IMR-90 (cell line): Measurements from ENCODE around the gene RABGAP1. TPM values are rescaled to one million over a fixed set of nuclear protein-coding genes. Genes with fewer than 3 reads are reported as not detected.

Source experiments
- ATAC-seq: fragments of 200-7000 bp; cut with Tn5 transposase; 2 replicates; pipeline ENCODE4 v1.9.1; 2020; ENCODE audit warnings: low read depth, mild to moderate bottlenecking, moderate library complexity
- BruUV-seq: library from RNA; stranded (reverse); fragments of 400-500 nt; replicated peaks from 2 replicates; lab custom pipeline; 2021; lab: Mats Ljungman, UMichigan
- CTCF ChIA-PET: fragments of 300-600 bp; formaldehyde crosslinking; extraction: SDS; loops from one replicate; lab custom pipeline; 2021; ENCODE audit warnings: antibody characterized with exemption; lab: Yijun Ruan, JAX
- POLR2A ChIA-PET: fragments of 300-600 bp; sonication (Branson Sonifier 250); formaldehyde crosslinking; loops from one replicate; lab custom pipeline; 2022; ENCODE audit warnings: antibody characterized with exemption; ENCODE audit not compliant: unreplicated experiment; lab: Charles Lee
- DNase-seq: peaks from one replicate; pipeline ENCODE4 v3.0.0; 2013
- H2AFZ ChIP-seq: replicated peaks from 2 replicates; pipeline ENCODE3; 2013; ENCODE audit warnings: low read length, mild to moderate bottlenecking; ENCODE audit not compliant: poor library complexity
- H2AK5ac ChIP-seq: 2 replicates; pipeline ENCODE4 v1.6.1; 2013; ENCODE audit warnings: low read depth, low read length, inconsistent platforms
- H2AK9ac ChIP-seq: replicated peaks from 2 replicates; pipeline ENCODE3; 2013; ENCODE audit warnings: mild to moderate bottlenecking, low read depth, low read length, moderate library complexity; ENCODE audit not compliant: poor library complexity
- H2BK120ac ChIP-seq: 2 replicates; pipeline ENCODE4 v1.6.1; 2013; ENCODE audit warnings: low read depth, low read length, inconsistent platforms
- H2BK15ac ChIP-seq: 3 replicates; pipeline ENCODE4 v1.6.1; 2013; ENCODE audit warnings: low read depth, low read length, inconsistent platforms
- H2BK20ac ChIP-seq: 2 replicates; pipeline ENCODE4 v1.6.1; 2013; ENCODE audit warnings: low read depth, mild to moderate bottlenecking, inconsistent platforms, low read length, moderate library complexity
- H2BK5ac ChIP-seq: 2 replicates; pipeline ENCODE4 v1.6.1; 2013; ENCODE audit warnings: mild to moderate bottlenecking, low read depth, low read length, inconsistent platforms; ENCODE audit not compliant: poor library complexity, severe bottlenecking
- H3K14ac ChIP-seq: replicated peaks from 2 replicates; pipeline ENCODE4 v1.6.1; 2013; ENCODE audit warnings: low read depth, low read length, inconsistent platforms
- H3K18ac ChIP-seq: 2 replicates; pipeline ENCODE4 v1.6.1; 2013; ENCODE audit warnings: low read depth, low read length, control low read depth
- H3K23ac ChIP-seq: 2 replicates; pipeline ENCODE4 v1.6.1; 2013; ENCODE audit warnings: low read depth, low read length, inconsistent platforms
- H3K27ac ChIP-seq: 2 replicates; pipeline ENCODE4 v1.5.1; 2013; ENCODE audit warnings: mild to moderate bottlenecking, control low read depth, low read length; ENCODE audit not compliant: insufficient read depth
- H3K27me3 ChIP-seq: 2 replicates; pipeline ENCODE4 v1.6.1; 2013; ENCODE audit warnings: low read length; ENCODE audit not compliant: control insufficient read depth, insufficient read depth
- H3K36me3 ChIP-seq: 2 replicates; pipeline ENCODE4 v1.6.1; 2013; ENCODE audit warnings: low read length, mixed read lengths; ENCODE audit not compliant: control insufficient read depth, insufficient read depth
- H3K4ac ChIP-seq: 2 replicates; pipeline ENCODE4 v1.6.1; 2013; ENCODE audit warnings: low read depth, low read length, inconsistent platforms
- H3K4me1 ChIP-seq: 2 replicates; pipeline ENCODE4 v1.6.1; 2013; ENCODE audit warnings: low read length, mixed read lengths; ENCODE audit not compliant: control insufficient read depth, insufficient read depth
- H3K4me2 ChIP-seq: 2 replicates; pipeline ENCODE4 v1.6.1; 2013; ENCODE audit warnings: low read depth, mild to moderate bottlenecking, control low read depth, low read length, moderate library complexity
- H3K4me3 ChIP-seq: 2 replicates; pipeline ENCODE4 v1.5.1; 2013; ENCODE audit warnings: low read depth, mild to moderate bottlenecking, control low read depth, low read length, moderate library complexity; ENCODE audit not compliant: insufficient read depth
- H3K56ac ChIP-seq: 2 replicates; pipeline ENCODE4 v1.6.1; 2013; ENCODE audit warnings: low read length, inconsistent platforms; ENCODE audit not compliant: insufficient read depth; ENCODE audit errors: extremely low read depth
- H3K79me1 ChIP-seq, 2 experiments: 2 replicates each; pipeline ENCODE4 v1.6.1; 2013; ENCODE audit warnings: low read length in 2 of 2, inconsistent platforms in 1 of 2, low read depth in 1 of 2
- H3K9ac ChIP-seq: 2 replicates; pipeline ENCODE4 v1.6.1; 2013; ENCODE audit warnings: low read depth, low read length, control low read depth
- H3K9me1 ChIP-seq: 2 replicates; pipeline ENCODE4 v1.6.1; 2013; ENCODE audit warnings: low read length, inconsistent platforms; ENCODE audit not compliant: insufficient read depth
- H3K9me3 ChIP-seq: 2 replicates; pipeline ENCODE4 v1.6.1; 2013; ENCODE audit warnings: low read length; ENCODE audit not compliant: control insufficient read depth, insufficient read depth
- H4K20me1 ChIP-seq: 2 replicates; pipeline ENCODE4 v1.6.1; 2013; ENCODE audit warnings: low read length, inconsistent platforms; ENCODE audit not compliant: insufficient read depth
- H4K5ac ChIP-seq: 2 replicates; pipeline ENCODE4 v1.6.1; 2013; ENCODE audit warnings: mild to moderate bottlenecking, low read depth, low read length, control low read depth
- H4K8ac ChIP-seq, 2 experiments: 2 replicates each; pipeline ENCODE4 v1.6.1; 2013; ENCODE audit warnings: low read depth in 2 of 2, low read length in 2 of 2, control low read depth in 1 of 2, inconsistent platforms in 1 of 2
- H4K91ac ChIP-seq: 2 replicates; pipeline ENCODE4 v1.6.1; 2013; ENCODE audit warnings: low read depth, low read length, inconsistent platforms; ENCODE audit not compliant: insufficient read depth
- BHLHE40 ChIP-seq: fragments of 150-350 bp; IDR thresholded peaks from 2 replicates; pipeline ENCODE4 v1.6.1; 2016; ENCODE audit warnings: mild to moderate bottlenecking, low read depth, low read length
- CEBPB ChIP-seq: IDR thresholded peaks from 2 replicates; pipeline ENCODE4 v1.6.1; 2012; ENCODE audit warnings: low read depth, low read length, improper control_type of control experiment
- CHD1 ChIP-seq: IDR thresholded peaks from 2 replicates; pipeline ENCODE4 v1.6.1; 2012; ENCODE audit warnings: low read depth, low read length, improper control_type of control experiment
- CTCF ChIP-seq: conservative IDR thresholded peaks from 2 replicates; pipeline ENCODE4 v1.5.1; 2012; ENCODE audit warnings: mild to moderate bottlenecking, low read depth, low read length, improper control_type of control experiment
- ELK1 ChIP-seq: fragments of 150-350 bp; IDR thresholded peaks from 2 replicates; pipeline ENCODE4 v1.6.1; 2016; ENCODE audit warnings: low read depth, mild to moderate bottlenecking, low read length, moderate library complexity, borderline replicate concordance
- FOS ChIP-seq: fragments of 150-350 bp; IDR thresholded peaks from 2 replicates; pipeline ENCODE4 v1.6.1; 2016; ENCODE audit warnings: low read depth, low read length
- MAFK ChIP-seq: IDR thresholded peaks from 2 replicates; pipeline ENCODE4 v1.6.1; 2012; ENCODE audit warnings: low read depth, low read length, improper control_type of control experiment
- MAZ ChIP-seq: IDR thresholded peaks from 2 replicates; pipeline ENCODE4 v1.6.1; 2012; ENCODE audit warnings: low read depth, mild to moderate bottlenecking, low read length, improper control_type of control experiment, moderate library complexity, borderline replicate concordance
- MXI1 ChIP-seq: IDR thresholded peaks from 2 replicates; pipeline ENCODE4 v1.6.1; 2012; ENCODE audit warnings: low read depth, mild to moderate bottlenecking, low read length, moderate library complexity, borderline replicate concordance
- NFE2L2 ChIP-seq: fragments of 150-350 bp; IDR thresholded peaks from 2 replicates; pipeline ENCODE4 v1.6.1; 2016; ENCODE audit warnings: low read depth, mild to moderate bottlenecking, low read length
- POLR2A ChIP-seq: IDR thresholded peaks from 2 replicates; pipeline ENCODE4 v1.6.1; 2012; ENCODE audit warnings: mild to moderate bottlenecking, low read depth, low read length
- RAD21 ChIP-seq: IDR thresholded peaks from 2 replicates; pipeline ENCODE4 v1.6.1; 2012; ENCODE audit warnings: low read length, improper control_type of control experiment
- RCOR1 ChIP-seq: IDR thresholded peaks from 2 replicates; pipeline ENCODE4 v1.6.1; 2012; ENCODE audit warnings: mild to moderate bottlenecking, low read length, improper control_type of control experiment; ENCODE audit not compliant: insufficient replicate concordance
- RFX5 ChIP-seq: IDR thresholded peaks from 2 replicates; pipeline ENCODE4 v1.8.0; 2012; ENCODE audit warnings: low read depth, mild to moderate bottlenecking, low read length, moderate library complexity
- SMC3 ChIP-seq: fragments of 150-350 bp; IDR thresholded peaks from 2 replicates; pipeline ENCODE4 v1.6.1; 2016; ENCODE audit warnings: low read depth, mild to moderate bottlenecking, antibody characterized with exemption, low read length, moderate library complexity
- USF2 ChIP-seq: fragments of 150-350 bp; IDR thresholded peaks from 2 replicates; pipeline ENCODE4 v1.6.1; 2017; ENCODE audit warnings: mild to moderate bottlenecking, antibody characterized with exemption, low read length, low read depth
- WGBS, 2 experiments: methylation state at CpG; one replicate each; pipeline versions ENCODE4 v1.1.5 to v1.1.7; 2013; ENCODE audit warnings: missing lambda C conversion rate in 2 of 2; ENCODE audit not compliant: insufficient read length in 1 of 2; ENCODE audit errors: extremely low coverage in 2 of 2; 5-methylcytosine and 5-hydroxymethylcytosine counted together
- dilution Hi-C: fragments of 300-500 bp; cut with HindIII; formaldehyde crosslinking; loops from one replicate; pipeline ENCODE4 v1.14.3; 2018; ENCODE audit warnings: low sequenced_read_pairs; ENCODE audit not compliant: unreplicated experiment
- in situ Hi-C: fragments of 300-500 bp; cut with MboI; formaldehyde crosslinking; loops from 3 replicates; pipeline ENCODE4 v1.14.3; 2019; ENCODE audit warnings: low sequenced_read_pairs, inconsistent platforms, mixed read lengths
- intact Hi-C: fragments of 100-400 bp; cut with micrococcal nuclease; formaldehyde crosslinking; loops from 2 replicates; pipeline ENCODE4 v1.10.0; 2022
- polyA plus RNA-seq, 3 experiments: library from polyadenylated mRNA; depleted of rRNA; stranded (reverse); fragments of >200 nt; gene quantifications; 2 replicates each; pipeline ENCODE4 v1.2.3, GENCODE V29; 2012; ENCODE audit warnings: low replicate concordance in 1 of 3
- total RNA-seq: library from RNA; depleted of rRNA; stranded (reverse); fragments of >200 nt; gene quantifications from 2 replicates; pipeline ENCODE4 v1.2.3, GENCODE V29; 2012

RABGAP1 gene
- total and polyA plus RNA-seq, 2 of the 4 experiments (the other 2 are of a cell fraction): 20.0 to 53.9 TPM

- CTCF ChIA-PET: interaction anchor here (0.6 kb wide), 1 partner anchor 12 kb away, joined by 3 read pairs; no protein-coding TSS in a partner anchor
- dilution Hi-C loops: loop anchor here (25.0 kb wide), 1 partner anchor 109 kb away; no protein-coding TSS in a partner anchor
Measured at GRCh38 chr9:122996586-122996985, 55.8 kb downstream of the RABGAP1 start.

More at GRCh38 chr9:122996586-122996985, 55.8 kb downstream of the RABGAP1 start:
- Histone ChIP-seq H2BK120ac (no peak overlapping the region), H3K23ac (no peak overlapping the region), H3K79me1 (peaks cover 3 to 13% of the 10 kb centered on the region in 2 experiments; a peak in 3 of 4 replicates), H2AK5ac (no peak overlapping the region), H4K5ac (no peak overlapping the region), H3K27me3 (no peaks in the 10 kb centered on the region), H3K56ac (no peak overlapping the region), H2BK15ac (no peak overlapping the region), H3K4ac (no peak overlapping the region), H3K9ac (no peak overlapping the region), H4K20me1 (peaks cover 2% of the 10 kb centered on the region; the same call in 1 of the 2 replicates), H2AK9ac (no peak overlapping the region), H3K27ac (no peak overlapping the region), H3K4me3 (no peak overlapping the region), H2BK5ac (no peak overlapping the region), H3K36me3 (peaks cover 9% of the 10 kb centered on the region), H3K4me1 (no peaks in the 10 kb centered on the region), H3K9me3 (no peaks in the 10 kb centered on the region), H2AFZ (no peak overlapping the region), H4K8ac (no peak overlapping the region), H3K18ac (no peak overlapping the region), H2BK20ac (no peak overlapping the region), H3K14ac (no peak overlapping the region), H4K91ac (no peak overlapping the region), H3K4me2 (no peak overlapping the region), H3K9me1 (no peaks in the 10 kb centered on the region)
- WGBS, 2 experiments: no CpG with 5 or more reads among the region's 1 CpG
- intact Hi-C loops: no loop called here
- ATAC-seq (no peak), DNase-seq (no peak)
- POLR2A ChIA-PET: interaction anchor here (0.6 kb wide), 1 partner anchor 1557 kb away, joined by 3 read pairs; no protein-coding TSS in a partner anchor
- in situ Hi-C loops: no loop called here
- TF ChIP-seq ELK1 (no peak), SMC3 (no peak), USF2 (no peak), BHLHE40 (no peak), POLR2A (no peak), CEBPB (no peak), CTCF (no peak), RAD21 (no peak), CHD1 (no peak), MAZ (no peak), RFX5 (no peak), RCOR1 (no peak), NFE2L2 (no peak), MXI1 (no peak), MAFK (no peak), FOS (no peak)
- no TSS peak for BruUV-seq
